Left lung (tissue), 10 donors: ENCODE results near the gene TRPV4. TPM values are rescaled to one million over a fixed set of nuclear protein-coding genes. Genes with fewer than 3 reads are reported as not detected.
A peak's percentile ranks its signal among the peaks of the same experiment; 100 is the strongest.

Experiments
- ATAC-seq: fragments of 200-7000 bp; cut with Tn5 transposase; one replicate; pipeline ENCODE4 v1.9.1; 2020; ENCODE audit warnings: moderate library complexity
- DNase-seq, 4 donors: peaks; one replicate each; pipeline ENCODE4 v3.0.0-alpha.2; 2013 to 2020
- H3K27ac ChIP-seq, 2 donors: fragments of 200-600 bp; sonication (generic) in 1 of 2; one replicate each; pipeline versions ENCODE4 v1.5.0 to v1.8.0; 2020 to 2021
- H3K27me3 ChIP-seq, 2 donors: fragments of 200-600 bp; sonication (generic) in 1 of 2; one replicate each; pipeline versions ENCODE4 v1.5.0 to v1.8.0; 2020 to 2021
- H3K36me3 ChIP-seq, 2 donors: fragments of 200-600 bp; sonication (generic) in 1 of 2; one replicate each; pipeline versions ENCODE4 v1.5.0 to v1.8.0; 2020 to 2021
- H3K4me1 ChIP-seq, 2 donors: fragments of 200-600 bp; one replicate each; pipeline ENCODE4 v1.8.0; 2021
- H3K4me3 ChIP-seq, 2 donors: fragments of 200-600 bp; sonication (generic) in 1 of 2; one replicate each; pipeline versions ENCODE4 v1.5.0 to v1.8.0; 2020 to 2021; ENCODE audit warnings: mild to moderate bottlenecking in 1 of 2
- H3K9me3 ChIP-seq, 2 donors: fragments of 200-600 bp; sonication (generic) in 1 of 2; one replicate each; pipeline versions ENCODE4 v1.5.0 to v1.8.0; 2020 to 2021
- CTCF ChIP-seq, 2 donors: fragments of 200-600 bp; sonication (generic) in 1 of 2; IDR thresholded peaks; one replicate each; pipeline versions ENCODE4 v1.5.0 to v1.8.0; 2021; ENCODE audit warnings: antibody characterized with exemption in 2 of 2
- intact Hi-C, 2 donors: fragments of 100-400 bp; cut with DNase I; formaldehyde crosslinking; loops; one replicate each; pipeline versions ENCODE4 v1.11.2 to v1.14.2; 2022
- polyA plus RNA-seq, 6 donors: library from polyadenylated mRNA; unstranded; fragments of 120-200 nt; gene quantifications; one replicate each; pipeline ENCODE4 v1.2.1, GENCODE V29; 2013; ENCODE audit not compliant: insufficient read length in 6 of 6
- total RNA-seq, 2 donors: library from RNA; stranded (reverse); fragmentation: NEBNext Ultra II Directional; extraction: Animal tissue kit (Norgen Biotek cat#: 25700); gene quantifications; one replicate each; pipeline ENCODE4 v1.2.1, GENCODE V29; 2021
- donor health status: DM: no; HTN: yes; CAD: no.
- donor health status: DM: no; HTN: no; CAD: no.

Gene TRPV4
- total and polyA plus RNA-seq, 8 donors = 2.2 to 3.7 (median 3.2) TPM

GRCh38 chr12:109814600-109815150, 18.5 kb downstream of the TRPV4 start:
- H3K4me3 ChIP-seq = no peak overlapping the region
- H3K27ac ChIP-seq = no peak overlapping the region
- ATAC-seq (no peak), DNase-seq (peak in 1 of 4 donors; percentile 65)
- peaks cover 0 to 3% of the 10 kb centered on the region in 2 donors for H3K4me1 ChIP-seq
- H3K36me3 ChIP-seq = no peaks in the 10 kb centered on the region
- TF ChIP-seq CTCF (IDR thresholded peaks at IDR 0.05) = no peak
- H3K27me3 ChIP-seq = peaks cover 0 to 9% of the 10 kb centered on the region in 2 donors
- no peaks in the 10 kb centered on the region for H3K9me3 ChIP-seq
- intact Hi-C loops = no loop called here

GRCh38 chr12:109813810-109814416, 19.3 kb downstream of the TRPV4 start:
- Histone ChIP-seq H3K4me1 (peaks cover 0 to 3% of the 10 kb centered on the region in 2 donors), H3K27ac (no peak overlapping the region), H3K4me3 (no peak overlapping the region), H3K27me3 (peaks cover 0 to 3% of the 10 kb centered on the region in 2 donors), H3K9me3 (no peaks in the 10 kb centered on the region), H3K36me3 (no peaks in the 10 kb centered on the region)
- ATAC-seq (no peak), DNase-seq (no peak)
- intact Hi-C loops = no loop called here
- no peak for TF ChIP-seq CTCF (IDR thresholded peaks at IDR 0.05)

- H3K9me3 ChIP-seq = no peaks in the 10 kb centered on the region
- ATAC-seq = no peak
- no peak for TF ChIP-seq CTCF (IDR thresholded peaks at IDR 0.05)
These were observed 21.6 kb downstream of the TRPV4 start for GRCh38 chr12:109811624-109811995.

GRCh38 chr12:109810954-109811623, 22.1 kb downstream of the TRPV4 start:
- Histone ChIP-seq H3K4me1 (no peaks in the 10 kb centered on the region), H3K36me3 (no peaks in the 10 kb centered on the region), H3K27ac (no peak overlapping the region), H3K27me3 (peaks cover 0 to 3% of the 10 kb centered on the region in 2 donors), H3K9me3 (no peaks in the 10 kb centered on the region), H3K4me3 (no peak overlapping the region)
- intact Hi-C loops = no loop called here
- DNase-seq (peak in 1 of 4 donors; percentile 27), ATAC-seq (no peak)
- no peak for TF ChIP-seq CTCF (IDR thresholded peaks at IDR 0.05)

More at GRCh38 chr12:109811624-109811995, 21.6 kb downstream of the TRPV4 start:
- peak in 1 of 4 donors; percentile 7 for DNase-seq
- intact Hi-C loops = no loop called here
- Histone ChIP-seq H3K36me3 (no peaks in the 10 kb centered on the region), H3K4me1 (no peaks in the 10 kb centered on the region), H3K4me3 (no peak overlapping the region), H3K27me3 (peaks cover 0 to 3% of the 10 kb centered on the region in 2 donors), H3K27ac (no peak overlapping the region)
